Spinal cord (tissue), 10 donors: ENCODE measurements around the gene ARL13B. TPM values are rescaled to one million over a fixed set of nuclear protein-coding genes. Genes with fewer than 3 reads are reported as not detected.

Source experiments
- DNase-seq, 6 donors: peaks; one replicate each; pipeline versions ENCODE4 v3.0.0 to v3.0.0-alpha.2; 2013 to 2015; ENCODE audit warnings: low spot score in 6 of 6, low read depth in 4 of 6
- H3K27ac ChIP-seq: one replicate; pipeline ENCODE4 v1.5.1; 2013; ENCODE audit warnings: low read depth, low read length, control low read depth
- H3K27me3 ChIP-seq: one replicate; pipeline ENCODE4 v1.6.1; 2013; ENCODE audit warnings: low read length; ENCODE audit not compliant: control insufficient read depth, insufficient read depth
- H3K36me3 ChIP-seq: one replicate; pipeline ENCODE4 v1.6.1; 2013; ENCODE audit warnings: low read length; ENCODE audit not compliant: control insufficient read depth, insufficient read depth
- H3K4me1 ChIP-seq: one replicate; pipeline ENCODE4 v1.6.1; 2013; ENCODE audit warnings: low read length; ENCODE audit not compliant: control insufficient read depth, insufficient read depth
- H3K4me3 ChIP-seq: one replicate; pipeline ENCODE4 v1.5.1; 2013; ENCODE audit warnings: low read depth, low read length, control low read depth
- H3K9me3 ChIP-seq: one replicate; pipeline ENCODE4 v1.6.1; 2013; ENCODE audit warnings: low read length; ENCODE audit not compliant: control insufficient read depth, insufficient read depth
- WGBS: methylation state at CpG from one replicate; pipeline ENCODE4 v1.1.5; 2013; ENCODE audit warnings: missing lambda C conversion rate; ENCODE audit not compliant: insufficient coverage; 5-methylcytosine and 5-hydroxymethylcytosine counted together
- polyA plus RNA-seq, 2 donors: library from polyadenylated mRNA; unstranded; fragments of 120-200 nt; gene quantifications; one replicate each; pipeline ENCODE4 v1.2.1, GENCODE V29; 2013; ENCODE audit not compliant: insufficient read length in 2 of 2
- total RNA-seq, 2 donors: library from RNA; depleted of rRNA in 1 of 2; stranded (reverse); fragments of 120-200 nt in 1 of 2; fragments of >200 nt in 1 of 2; gene quantifications; one replicate each; pipeline versions ENCODE4 v1.2.3 to v1.2.4, GENCODE V29; 2013 to 2014
- donor health status: healthy.

The ARL13B gene
- total and polyA plus RNA-seq, 4 donors = 10.5 to 19.2 (median 16.2) TPM

- Histone ChIP-seq H3K9me3 (no peaks in the 10 kb centered on the region), H3K27me3 (no peaks in the 10 kb centered on the region), H3K36me3 (peaks cover 19% of the 10 kb centered on the region), H3K4me3 (no peak overlapping the region), H3K27ac (no peak overlapping the region), H3K4me1 (no peaks in the 10 kb centered on the region)
- no CpG with 5 or more reads among the region's 2 CpGs for WGBS
- DNase-seq = no peak
Measured at GRCh38 chr3:94046533-94046932, 66.6 kb downstream of the ARL13B start.

- Histone ChIP-seq H3K4me3 (no peak overlapping the region), H3K27me3 (no peaks in the 10 kb centered on the region), H3K36me3 (peaks cover 11% of the 10 kb centered on the region), H3K27ac (no peak overlapping the region), H3K9me3 (no peaks in the 10 kb centered on the region), H3K4me1 (no peaks in the 10 kb centered on the region)
- DNase-seq = no peak
- WGBS = no CpG with 5 or more reads among the region's 2 CpGs
Measured at GRCh38 chr3:94049267-94049666, 69.3 kb downstream of the ARL13B start.

DNA sequence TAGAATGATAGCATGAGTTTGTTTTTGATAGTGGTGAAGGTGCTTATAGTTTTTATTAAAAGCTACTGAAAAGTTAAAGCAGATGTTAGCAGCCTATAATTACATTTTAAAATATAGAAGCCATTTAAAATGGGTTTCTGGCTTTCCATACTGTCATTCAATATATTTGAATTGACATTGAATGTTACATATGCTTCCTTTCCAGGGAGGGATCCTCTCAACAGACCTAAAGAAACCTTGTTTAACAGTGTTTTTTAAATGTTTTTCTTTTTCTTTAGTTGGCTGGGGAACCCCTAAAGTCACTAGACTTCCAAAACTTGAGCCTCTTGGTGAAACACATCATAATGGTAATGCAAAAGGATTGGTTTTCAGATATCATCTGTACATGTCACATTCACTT, 70.6 kb downstream of the ARL13B start:
- DNase-seq = no peak
- no peak overlapping the region for H3K4me3 ChIP-seq
- peaks cover 4% of the 10 kb centered on the region for H3K36me3 ChIP-seq
- H3K9me3 ChIP-seq = no peaks in the 10 kb centered on the region
- H3K27ac ChIP-seq = no peak overlapping the region
- no peaks in the 10 kb centered on the region for H3K4me1 ChIP-seq
- no peaks in the 10 kb centered on the region for H3K27me3 ChIP-seq

DNA sequence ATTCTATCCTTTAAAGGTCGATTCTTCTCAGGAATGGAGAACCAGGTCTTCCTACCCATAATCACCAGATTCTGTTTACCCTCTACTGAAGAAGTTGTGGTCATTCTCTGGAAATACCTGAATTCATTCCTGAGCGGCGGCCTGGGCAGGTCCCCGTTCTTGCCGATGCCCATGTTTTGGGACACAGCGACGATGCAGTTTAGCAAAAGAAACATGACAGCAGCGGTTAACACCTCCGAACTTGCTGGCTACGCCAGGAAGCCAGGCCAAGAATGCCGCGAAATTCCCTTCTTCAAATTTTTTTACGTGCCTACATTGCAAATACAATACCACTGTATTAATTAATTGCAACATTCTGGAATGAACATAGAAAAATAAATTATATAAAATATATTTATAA, 81.3 kb downstream of the ARL13B start:
- WGBS = 98% methylated on average over 8 of the region's 13 CpGs
- no peak overlapping the region for H3K4me3 ChIP-seq
- peaks cover 6% of the 10 kb centered on the region for H3K4me1 ChIP-seq
- no peaks in the 10 kb centered on the region for H3K9me3 ChIP-seq
- peaks cover 6% of the 10 kb centered on the region for H3K36me3 ChIP-seq
- DNase-seq = no peak
- no peak overlapping the region for H3K27ac ChIP-seq
- H3K27me3 ChIP-seq = no peaks in the 10 kb centered on the region

- H3K27ac ChIP-seq = peak within 1 kb of the TSS; percentile 92
- H3K36me3 ChIP-seq = peaks cover 6% of the 10 kb centered on the region
- 0% methylated on average over 49 of the region's 52 CpGs for WGBS
- H3K9me3 ChIP-seq = no peaks in the 10 kb centered on the region
- no peaks in the 10 kb centered on the region for H3K27me3 ChIP-seq
- H3K4me3 ChIP-seq = peak within 1 kb of the TSS; percentile 75
- H3K4me1 ChIP-seq = peaks cover 6% of the 10 kb centered on the region
- peak; percentile 92 to 99 (median 95) for DNase-seq
Measured at GRCh38 chr3:94062513-94063404, 82.8 kb downstream of the ARL13B start, which contains the start of the genes DHFR2 and NSUN3. Gene DHFR2 (minus strand): TSS chr3:94062916. CDS start chr3:94061511, 1,405 bp downstream. Gene NSUN3 (plus strand): TSS chr3:94063061. CDS start chr3:94063127, 66 bp downstream.

- Histone ChIP-seq H3K36me3 (peaks cover 6% of the 10 kb centered on the region), H3K4me3 (peak overlapping the region; percentile 75), H3K9me3 (no peaks in the 10 kb centered on the region), H3K27ac (peak overlapping the region; percentile 92), H3K4me1 (peaks cover 6% of the 10 kb centered on the region), H3K27me3 (no peaks in the 10 kb centered on the region)
- WGBS = 55% methylated on average over 4 of the region's 17 CpGs
- no peak for DNase-seq
Measured at GRCh38 chr3:94063496-94064119, 83.7 kb downstream of the ARL13B start.

DNA sequence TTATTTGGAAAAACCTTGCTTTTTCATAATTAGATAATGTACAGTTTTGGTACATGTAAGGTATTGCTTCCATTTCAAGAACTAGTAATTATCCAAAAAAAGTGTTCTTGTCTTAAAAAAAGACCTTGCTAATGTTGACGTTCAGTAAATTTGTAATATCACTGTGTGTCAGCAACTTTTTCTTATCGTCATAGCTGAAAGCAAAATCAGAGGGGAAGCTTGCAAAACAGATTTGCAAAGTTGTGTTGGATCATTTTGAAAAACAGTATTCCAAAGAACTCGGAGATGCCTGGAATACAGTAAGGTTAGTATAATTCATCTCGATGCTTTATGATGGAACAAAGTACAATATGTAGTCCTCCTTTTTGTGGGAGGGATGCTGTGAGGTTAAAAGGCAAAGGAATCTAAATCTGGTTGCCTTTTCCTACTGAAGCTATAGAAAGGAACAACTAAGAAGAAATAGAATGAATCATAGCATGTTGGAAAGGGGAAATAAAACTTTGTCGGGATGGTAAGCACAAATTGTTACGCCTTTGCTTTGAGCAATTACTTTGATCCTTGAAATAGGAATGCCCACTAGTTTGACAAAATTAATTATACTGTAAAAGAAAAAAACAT, 84.4 kb downstream of the ARL13B start:
- Histone ChIP-seq H3K9me3 (no peaks in the 10 kb centered on the region), H3K27me3 (no peaks in the 10 kb centered on the region), H3K4me1 (peaks cover 6% of the 10 kb centered on the region), H3K36me3 (peaks cover 3% of the 10 kb centered on the region), H3K4me3 (no peak overlapping the region), H3K27ac (no peak overlapping the region)
- WGBS = 86% methylated on average over 3 of the region's 6 CpGs
- DNase-seq = no peak

- H3K9me3 ChIP-seq = no peaks in the 10 kb centered on the region
- no peaks in the 10 kb centered on the region for H3K36me3 ChIP-seq
- no peak for DNase-seq
- no peak overlapping the region for H3K27ac ChIP-seq
- no peak overlapping the region for H3K4me3 ChIP-seq
- WGBS = no CpG with 5 or more reads among the region's 1 CpG
- no peaks in the 10 kb centered on the region for H3K27me3 ChIP-seq
- peaks cover 6% of the 10 kb centered on the region for H3K4me1 ChIP-seq
Measured at GRCh38 chr3:94065122-94065521, 85.2 kb downstream of the ARL13B start.

DNA sequence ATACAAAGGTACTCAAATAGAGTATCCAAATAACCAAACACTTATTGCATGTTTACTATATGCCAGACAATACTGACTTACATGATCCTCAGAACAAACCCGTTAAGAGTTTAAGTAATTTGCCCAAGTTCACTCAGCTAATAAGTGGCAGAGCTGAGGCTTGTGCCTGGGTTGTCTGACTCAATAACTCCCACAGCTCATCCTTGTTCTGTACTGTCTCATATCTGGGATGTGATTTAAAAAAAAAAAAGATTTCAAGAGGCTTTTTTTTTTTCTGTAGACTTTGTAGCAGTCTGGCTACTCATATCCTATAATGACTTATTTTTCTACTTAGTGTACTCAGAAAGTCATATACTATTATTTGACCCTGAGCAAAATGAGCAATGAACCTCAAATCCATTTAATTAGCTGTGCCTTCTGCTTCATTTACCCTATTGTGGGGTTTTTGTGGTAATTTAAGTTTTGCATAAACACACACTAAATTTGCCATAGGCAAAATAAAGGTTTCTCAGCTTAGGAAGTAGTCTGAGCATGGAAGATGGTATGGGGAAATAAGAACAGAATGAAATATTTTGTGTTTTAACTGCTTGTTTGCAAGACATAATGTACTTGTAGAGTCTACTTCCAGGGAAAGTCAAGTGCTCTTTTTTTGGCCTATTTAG, 86.0 kb downstream of the ARL13B start:
- Histone ChIP-seq H3K9me3 (no peaks in the 10 kb centered on the region), H3K36me3 (no peaks in the 10 kb centered on the region), H3K27ac (no peak overlapping the region), H3K4me3 (no peak overlapping the region), H3K27me3 (no peaks in the 10 kb centered on the region), H3K4me1 (peaks cover 6% of the 10 kb centered on the region)
- DNase-seq = no peak
- no CpG with 5 or more reads among the region's 1 CpG for WGBS
